LNCAP (cell line): ENCODE data around the gene DMKN.

Experiments
- TF ChIP-seq, protein P1 (sequence below): fragments of 450-650 bp; IDR thresholded peaks from 2 replicates; pipeline ENCODE4 v1.5.1; 2017; ENCODE audit warnings: mild to moderate bottlenecking

The DMKN gene

DNA sequence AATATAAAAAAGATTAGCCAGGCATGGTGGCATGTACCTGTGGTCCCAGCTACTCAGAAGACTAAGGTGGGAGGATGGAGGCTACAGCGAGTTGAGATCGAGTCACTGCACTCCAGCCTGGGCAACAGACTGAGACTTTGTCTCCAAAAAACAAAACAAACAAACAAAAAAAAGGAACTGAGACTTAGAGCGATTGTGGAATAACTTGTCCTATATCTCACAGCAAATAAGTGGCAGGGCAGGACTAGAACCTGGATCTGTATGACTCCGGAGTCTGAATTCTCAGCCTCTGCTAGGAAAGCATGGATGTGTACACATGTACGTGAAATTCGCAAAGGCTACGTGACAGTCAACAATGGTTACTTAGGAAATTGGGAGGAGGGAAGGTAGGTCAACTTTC is 43.3 kb downstream of the DMKN start:
- TF ChIP-seq, protein P1, sequence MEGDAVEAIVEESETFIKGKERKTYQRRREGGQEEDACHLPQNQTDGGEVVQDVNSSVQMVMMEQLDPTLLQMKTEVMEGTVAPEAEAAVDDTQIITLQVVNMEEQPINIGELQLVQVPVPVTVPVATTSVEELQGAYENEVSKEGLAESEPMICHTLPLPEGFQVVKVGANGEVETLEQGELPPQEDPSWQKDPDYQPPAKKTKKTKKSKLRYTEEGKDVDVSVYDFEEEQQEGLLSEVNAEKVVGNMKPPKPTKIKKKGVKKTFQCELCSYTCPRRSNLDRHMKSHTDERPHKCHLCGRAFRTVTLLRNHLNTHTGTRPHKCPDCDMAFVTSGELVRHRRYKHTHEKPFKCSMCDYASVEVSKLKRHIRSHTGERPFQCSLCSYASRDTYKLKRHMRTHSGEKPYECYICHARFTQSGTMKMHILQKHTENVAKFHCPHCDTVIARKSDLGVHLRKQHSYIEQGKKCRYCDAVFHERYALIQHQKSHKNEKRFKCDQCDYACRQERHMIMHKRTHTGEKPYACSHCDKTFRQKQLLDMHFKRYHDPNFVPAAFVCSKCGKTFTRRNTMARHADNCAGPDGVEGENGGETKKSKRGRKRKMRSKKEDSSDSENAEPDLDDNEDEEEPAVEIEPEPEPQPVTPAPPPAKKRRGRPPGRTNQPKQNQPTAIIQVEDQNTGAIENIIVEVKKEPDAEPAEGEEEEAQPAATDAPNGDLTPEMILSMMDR, result no peak

DNA sequence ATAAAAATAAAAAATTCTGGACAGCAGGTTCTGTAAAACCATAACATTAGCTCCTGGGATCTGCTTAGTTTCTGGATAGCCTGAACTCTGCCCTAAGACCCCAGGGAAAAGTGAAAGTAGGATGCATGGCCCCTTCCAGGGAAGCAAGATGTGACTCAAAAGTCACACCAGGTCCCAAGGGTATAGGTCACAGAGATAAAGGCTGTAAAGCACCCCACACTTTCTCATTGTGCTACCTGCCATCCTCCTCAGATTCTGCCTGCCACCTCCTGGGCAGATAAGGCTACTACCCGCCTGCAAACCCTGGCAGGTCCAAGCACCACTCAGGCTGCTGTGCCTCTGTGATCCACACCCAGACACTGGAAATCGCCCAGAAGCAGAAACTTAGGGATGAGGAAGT is 44.8 kb downstream of the DMKN start:
- TF ChIP-seq, protein P1, result peak; percentile 80

DNA sequence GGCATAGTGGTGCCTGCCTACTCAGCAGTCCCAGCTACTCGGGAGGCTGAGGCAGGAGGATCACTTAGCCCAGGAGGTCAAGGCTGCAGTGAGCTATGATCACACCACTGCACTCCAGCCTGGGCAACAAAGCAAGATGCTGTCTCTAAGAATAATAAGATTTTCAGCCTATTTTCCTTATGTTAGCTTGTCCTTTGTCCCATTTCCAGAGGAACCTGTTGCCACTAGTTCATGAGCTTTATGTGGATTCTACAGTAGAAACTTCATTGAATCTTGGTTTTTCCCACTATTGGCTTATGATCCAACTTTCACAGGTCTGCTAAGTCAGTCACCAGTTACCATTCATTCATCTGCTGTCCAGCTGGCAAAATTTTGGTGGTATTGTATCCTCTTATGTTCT is 47.2 kb downstream of the DMKN start:
- TF ChIP-seq, protein P1, result no peak

DNA sequence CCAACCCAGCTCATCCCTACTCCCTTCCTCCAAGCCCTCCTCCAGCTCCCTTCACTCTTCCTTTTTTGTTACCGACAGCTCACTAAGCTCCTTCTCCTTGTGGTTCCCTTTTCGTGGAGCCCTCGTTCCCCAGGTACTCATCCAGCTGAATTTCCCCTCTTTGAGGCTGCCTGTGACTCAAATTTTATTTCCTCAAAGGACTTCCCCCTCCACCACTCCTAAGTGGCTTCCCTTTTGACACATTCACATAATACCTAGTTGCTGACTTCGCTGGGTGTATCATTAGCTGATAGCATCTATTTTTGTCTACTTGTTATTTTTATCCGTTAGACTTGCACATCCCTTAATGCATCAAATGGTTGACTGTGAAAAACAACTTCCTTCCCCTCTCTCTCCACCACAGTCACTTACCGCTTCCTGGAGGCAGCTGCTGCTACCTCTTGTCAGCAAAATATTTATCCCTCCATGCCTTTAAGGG is 50.9 kb downstream of the DMKN start:
- TF ChIP-seq, protein P1, result no peak

DNA sequence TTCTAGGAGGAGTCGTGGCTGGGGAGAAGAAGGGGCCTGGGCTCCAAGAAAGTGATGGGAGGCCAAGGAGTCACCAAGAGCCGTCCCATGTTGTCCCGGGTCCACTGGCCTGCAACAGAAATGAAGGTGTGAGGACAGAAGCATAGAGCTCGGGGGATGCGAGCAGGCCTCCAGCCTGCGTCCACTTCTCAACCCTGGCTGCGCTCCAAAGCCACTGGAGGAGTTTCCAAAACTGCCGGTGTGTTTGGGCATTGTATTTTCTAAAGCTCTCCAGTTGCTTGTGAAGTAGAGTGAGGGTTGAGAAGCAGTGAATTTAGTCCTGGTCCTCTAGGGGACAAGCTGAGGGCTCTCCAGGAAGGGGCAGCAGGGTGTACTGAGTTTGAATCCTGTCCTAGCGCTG is 52.4 kb downstream of the DMKN start:
- TF ChIP-seq, protein P1, result no peak

DNA sequence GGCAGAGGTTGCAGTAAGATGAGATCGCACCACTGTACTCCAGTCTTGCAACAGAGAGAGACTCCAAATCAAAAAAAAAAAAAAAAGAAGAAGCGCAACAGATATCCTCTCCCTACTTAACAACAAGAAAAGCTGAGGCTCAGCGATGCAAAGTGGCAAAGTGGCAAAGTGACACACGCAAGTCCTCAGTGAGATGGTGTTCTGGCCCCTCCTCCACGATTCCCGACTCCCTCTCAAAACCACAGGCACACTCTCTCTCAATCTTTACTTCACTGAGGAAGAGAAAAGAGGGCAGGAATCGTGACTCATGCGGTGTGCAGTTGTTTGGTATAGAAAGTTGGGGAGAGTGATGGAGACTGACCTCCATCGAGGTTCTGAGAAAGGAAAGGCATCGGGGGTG is 52.8 kb downstream of the DMKN start:
- TF ChIP-seq, protein P1, result no peak

DNA sequence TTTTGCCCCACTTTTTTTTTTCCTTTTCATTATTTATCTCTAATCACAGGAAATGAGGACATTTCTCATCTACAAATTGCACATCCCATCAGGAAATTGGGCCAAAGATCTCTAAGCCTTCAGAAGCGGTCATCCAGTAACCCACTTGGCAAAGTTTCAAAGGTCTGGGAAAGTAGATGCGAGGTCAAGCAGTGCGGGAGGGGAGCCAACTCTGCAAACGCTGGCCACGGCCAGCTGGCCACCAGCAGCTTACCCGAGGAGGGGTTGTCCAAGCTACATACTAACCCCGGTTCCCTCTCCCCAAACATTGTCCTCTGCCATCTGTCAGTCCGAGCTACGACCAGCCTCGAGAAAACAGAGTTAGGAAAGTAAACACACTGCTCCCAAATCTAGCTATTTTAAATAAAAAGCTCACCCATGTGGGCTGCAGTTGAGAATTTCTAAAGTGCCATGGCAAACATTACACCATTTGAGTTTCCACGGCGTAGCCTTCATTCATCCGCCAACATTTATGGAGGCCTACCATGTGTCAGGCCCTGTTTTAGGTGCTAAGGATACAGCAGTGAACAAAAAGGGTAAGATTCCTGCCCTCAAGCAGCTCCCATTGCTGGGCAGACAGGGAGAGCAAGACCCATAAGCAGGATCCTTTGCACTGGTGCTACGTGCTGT is 53.9 kb downstream of the DMKN start:
- TF ChIP-seq, protein P1, result no peak
